ENCODE data around the gene SLC38A2.

SLC38A2 gene

DNA sequence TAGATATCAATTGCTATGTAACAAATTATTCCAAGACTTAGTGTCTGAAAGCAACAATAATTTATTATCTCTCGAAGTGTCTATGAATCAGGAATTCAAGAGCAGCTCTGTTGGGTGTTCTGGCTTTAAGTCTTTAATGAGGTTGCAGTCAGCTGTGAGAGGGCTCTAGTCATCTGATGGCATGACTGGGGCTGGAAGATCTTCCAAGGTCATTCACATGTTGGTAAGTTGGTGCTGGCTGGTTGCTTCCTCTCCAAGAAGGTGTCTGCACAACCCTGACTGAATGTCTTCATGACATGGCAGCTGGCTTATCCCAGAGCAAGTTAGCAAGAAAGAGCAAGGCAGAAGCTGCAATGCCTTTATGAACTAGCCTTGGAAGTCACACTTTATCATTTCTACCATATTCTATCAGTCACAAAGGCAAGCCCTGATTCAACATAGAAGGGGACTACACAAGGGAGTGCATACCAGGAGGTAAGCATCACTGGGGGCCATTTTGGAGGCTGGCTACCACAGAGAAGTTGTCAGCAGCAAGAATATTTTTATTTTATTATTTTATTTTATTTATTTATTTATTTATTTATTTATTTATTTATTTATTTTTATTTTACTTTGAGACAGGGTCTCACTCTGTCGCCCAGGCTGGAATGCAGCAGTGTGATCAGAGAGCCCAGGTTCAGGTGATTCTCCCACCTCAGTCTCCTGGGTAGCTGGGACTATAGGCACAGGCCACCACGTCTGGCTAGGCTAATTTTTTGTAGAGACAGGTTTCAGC lies 7.6 kb upstream of the SLC38A2 start:
- Histone ChIP-seq H3K4me3 (replicated peaks; ENCODE audit: low read depth, low read length) (no peak overlapping the region), H3K36me3 (ENCODE audit: control insufficient read depth, insufficient read depth, low read length) (no peaks in the 10 kb centered on the region), H3K27me3 (replicated peaks; ENCODE audit: control insufficient read depth, insufficient read depth, low read length) (no peaks in the 10 kb centered on the region)
- TF ChIP-seq, protein P1, sequence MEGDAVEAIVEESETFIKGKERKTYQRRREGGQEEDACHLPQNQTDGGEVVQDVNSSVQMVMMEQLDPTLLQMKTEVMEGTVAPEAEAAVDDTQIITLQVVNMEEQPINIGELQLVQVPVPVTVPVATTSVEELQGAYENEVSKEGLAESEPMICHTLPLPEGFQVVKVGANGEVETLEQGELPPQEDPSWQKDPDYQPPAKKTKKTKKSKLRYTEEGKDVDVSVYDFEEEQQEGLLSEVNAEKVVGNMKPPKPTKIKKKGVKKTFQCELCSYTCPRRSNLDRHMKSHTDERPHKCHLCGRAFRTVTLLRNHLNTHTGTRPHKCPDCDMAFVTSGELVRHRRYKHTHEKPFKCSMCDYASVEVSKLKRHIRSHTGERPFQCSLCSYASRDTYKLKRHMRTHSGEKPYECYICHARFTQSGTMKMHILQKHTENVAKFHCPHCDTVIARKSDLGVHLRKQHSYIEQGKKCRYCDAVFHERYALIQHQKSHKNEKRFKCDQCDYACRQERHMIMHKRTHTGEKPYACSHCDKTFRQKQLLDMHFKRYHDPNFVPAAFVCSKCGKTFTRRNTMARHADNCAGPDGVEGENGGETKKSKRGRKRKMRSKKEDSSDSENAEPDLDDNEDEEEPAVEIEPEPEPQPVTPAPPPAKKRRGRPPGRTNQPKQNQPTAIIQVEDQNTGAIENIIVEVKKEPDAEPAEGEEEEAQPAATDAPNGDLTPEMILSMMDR (IDR thresholded peaks at IDR 0.05; ENCODE audit: insufficient read depth, low read length, poor library complexity, severe bottlenecking): no peak
- DNase-seq (ENCODE audit: extremely low read depth, insufficient read length): no peak

DNA sequence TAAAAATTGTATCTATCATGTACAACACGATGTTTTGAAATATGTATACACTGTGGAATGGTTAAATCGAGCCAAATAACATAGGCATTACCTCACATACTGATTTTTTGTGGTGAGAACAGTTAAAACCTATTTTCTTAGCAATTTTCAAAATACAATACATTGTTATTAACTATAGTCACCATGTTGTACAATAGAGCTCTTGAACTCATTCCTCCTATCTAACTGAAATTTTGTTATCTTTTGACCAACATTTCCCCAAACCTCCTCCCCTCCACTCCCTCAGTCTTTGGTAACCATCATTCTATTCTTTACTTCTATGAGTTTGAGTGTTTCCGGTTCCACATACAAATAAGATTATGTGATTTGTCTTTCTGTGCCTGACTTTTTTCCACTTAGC lies 6.8 kb upstream of the SLC38A2 start:
- no peak for DNase-seq (ENCODE audit: extremely low read depth, insufficient read length)
- H3K27me3 ChIP-seq (replicated peaks; ENCODE audit: control insufficient read depth, insufficient read depth, low read length): no peaks in the 10 kb centered on the region
- H3K4me3 ChIP-seq (replicated peaks; ENCODE audit: low read depth, low read length): no peak overlapping the region
- TF ChIP-seq, protein P1 (IDR thresholded peaks at IDR 0.05; ENCODE audit: insufficient read depth, low read length, poor library complexity, severe bottlenecking): no peak
- no peaks in the 10 kb centered on the region for H3K36me3 ChIP-seq (ENCODE audit: control insufficient read depth, insufficient read depth, low read length)

DNA sequence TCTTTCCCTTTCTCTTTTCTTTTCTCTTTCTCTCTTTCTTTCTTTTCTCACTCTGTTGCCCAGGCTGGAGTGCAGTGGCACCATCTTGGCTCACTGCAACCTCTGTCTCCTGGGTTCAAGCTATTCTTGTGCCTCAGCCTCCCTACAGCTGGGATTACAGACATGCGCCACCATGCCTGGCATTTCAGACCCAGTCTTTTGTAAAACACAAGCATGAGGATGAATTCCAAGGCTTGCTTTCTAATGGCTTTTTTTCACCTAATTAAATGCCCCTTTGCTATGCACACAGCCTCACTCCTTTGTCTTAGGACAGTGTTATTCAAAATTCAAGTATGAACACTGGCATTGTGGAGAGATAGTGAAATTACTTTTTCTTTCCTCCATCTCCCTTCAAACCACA lies 6.0 kb upstream of the SLC38A2 start:
- TF ChIP-seq, protein P1 (IDR thresholded peaks at IDR 0.05; ENCODE audit: insufficient read depth, low read length, poor library complexity, severe bottlenecking): no peak
- Histone ChIP-seq H3K36me3 (ENCODE audit: control insufficient read depth, insufficient read depth, low read length) (no peaks in the 10 kb centered on the region), H3K27me3 (replicated peaks; ENCODE audit: control insufficient read depth, insufficient read depth, low read length) (no peaks in the 10 kb centered on the region), H3K4me3 (replicated peaks; ENCODE audit: low read depth, low read length) (no peak overlapping the region)
- DNase-seq (ENCODE audit: extremely low read depth, insufficient read length): no peak

DNA sequence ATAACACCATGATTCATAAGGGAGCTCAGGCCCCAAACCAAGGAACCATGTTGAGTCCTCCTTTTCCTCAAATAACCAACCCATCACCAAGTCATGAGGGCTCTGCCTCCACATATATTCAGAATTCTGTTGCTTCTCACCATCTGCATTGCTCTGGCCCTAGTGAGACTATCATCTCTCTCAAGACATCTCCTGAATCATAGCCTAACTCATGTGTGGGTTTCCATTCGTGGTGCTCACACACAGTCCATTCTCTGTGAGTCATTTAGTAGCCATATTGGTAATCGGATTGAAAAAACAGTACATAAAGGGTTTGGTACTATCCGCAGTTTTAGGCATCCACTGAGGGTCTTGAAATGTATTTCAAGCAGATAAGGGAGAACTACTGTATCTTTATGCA lies 5.1 kb upstream of the SLC38A2 start:
- Histone ChIP-seq H3K27me3 (replicated peaks; ENCODE audit: control insufficient read depth, insufficient read depth, low read length) (no peaks in the 10 kb centered on the region), H3K4me3 (replicated peaks; ENCODE audit: low read depth, low read length) (no peak overlapping the region), H3K36me3 (ENCODE audit: control insufficient read depth, insufficient read depth, low read length) (no peaks in the 10 kb centered on the region)
- DNase-seq (ENCODE audit: extremely low read depth, insufficient read length): no peak
- TF ChIP-seq, protein P1 (IDR thresholded peaks at IDR 0.05; ENCODE audit: insufficient read depth, low read length, poor library complexity, severe bottlenecking): no peak

DNA sequence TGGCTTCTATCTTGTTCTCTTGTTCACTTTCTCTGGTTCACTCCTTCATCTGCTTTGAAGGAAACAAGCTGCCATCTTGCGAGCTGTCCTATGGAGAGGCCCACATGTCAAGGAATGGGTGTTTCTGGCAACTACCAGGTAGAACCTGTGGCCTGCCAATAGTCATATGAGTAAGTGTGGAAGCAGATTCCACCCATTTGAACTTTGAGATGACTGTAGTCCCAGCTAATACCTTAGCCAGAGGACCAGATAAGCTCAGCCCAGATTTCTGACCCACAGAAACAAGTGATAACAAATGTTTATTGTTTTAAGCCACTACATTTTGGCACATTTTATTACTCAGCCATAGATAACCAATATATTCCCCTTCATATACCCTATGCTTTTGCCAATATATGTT lies 4.0 kb upstream of the SLC38A2 start:
- H3K36me3 ChIP-seq (ENCODE audit: control insufficient read depth, insufficient read depth, low read length): no peaks in the 10 kb centered on the region
- no peaks in the 10 kb centered on the region for H3K27me3 ChIP-seq (replicated peaks; ENCODE audit: control insufficient read depth, insufficient read depth, low read length)
- no peak overlapping the region for H3K4me3 ChIP-seq (replicated peaks; ENCODE audit: low read depth, low read length)
- no peak for DNase-seq (ENCODE audit: extremely low read depth, insufficient read length)
- TF ChIP-seq, protein P1 (IDR thresholded peaks at IDR 0.05; ENCODE audit: insufficient read depth, low read length, poor library complexity, severe bottlenecking): no peak
